GM19238 (cell line): ENCODE data around the gene PRPSAP1.
"Not testable (repeated sequence)": the region's sequence is repeated elsewhere in the genome, so short reads cannot be mapped to it uniquely, and the experiment has no call there.

ENCODE experiments used
- DNase-seq: peaks from one replicate; pipeline ENCODE4 v3.0.0; 2011; ENCODE audit warnings: low spot score; ENCODE audit not compliant: insufficient read length

The PRPSAP1 gene

DNA sequence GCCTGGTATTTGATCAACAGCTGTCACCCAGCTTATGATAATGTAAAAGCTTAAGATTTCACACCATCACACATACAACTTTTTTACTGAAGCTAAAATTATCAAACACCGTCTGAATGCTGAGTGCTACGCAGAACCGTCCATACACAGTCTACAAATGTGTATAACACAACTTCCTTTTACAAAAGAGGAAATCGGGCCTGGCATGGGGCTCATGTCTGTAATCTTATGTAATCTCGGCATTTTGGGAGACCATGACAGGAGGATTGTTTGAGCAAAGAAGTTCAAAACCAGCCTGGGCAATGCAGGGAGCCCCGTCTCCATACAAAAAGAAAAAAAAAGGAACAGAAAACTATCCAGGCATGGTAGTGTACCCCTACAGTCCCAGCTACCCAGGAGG is 26.0 kb downstream of the PRPSAP1 start:
- no peak for DNase-seq

DNA sequence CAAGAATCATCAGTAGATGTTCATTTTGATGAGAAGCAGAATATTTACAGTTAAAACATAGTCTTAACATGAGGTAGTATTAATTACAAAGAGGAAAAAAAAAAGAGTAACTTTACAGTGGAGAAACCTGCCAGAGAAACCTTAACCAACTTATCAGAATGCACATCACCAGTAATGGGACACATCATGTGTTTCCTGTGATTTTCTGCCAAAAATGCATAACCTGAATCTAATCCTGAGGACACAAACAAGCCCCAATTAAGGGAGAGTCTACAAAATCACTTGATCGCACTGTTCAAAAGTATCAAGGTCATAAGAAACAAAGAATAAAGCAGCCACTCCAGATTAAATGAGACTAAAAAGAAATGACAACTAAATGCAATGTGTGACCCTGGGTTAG is 27.4 kb downstream of the PRPSAP1 start:
- no peak for DNase-seq

DNA sequence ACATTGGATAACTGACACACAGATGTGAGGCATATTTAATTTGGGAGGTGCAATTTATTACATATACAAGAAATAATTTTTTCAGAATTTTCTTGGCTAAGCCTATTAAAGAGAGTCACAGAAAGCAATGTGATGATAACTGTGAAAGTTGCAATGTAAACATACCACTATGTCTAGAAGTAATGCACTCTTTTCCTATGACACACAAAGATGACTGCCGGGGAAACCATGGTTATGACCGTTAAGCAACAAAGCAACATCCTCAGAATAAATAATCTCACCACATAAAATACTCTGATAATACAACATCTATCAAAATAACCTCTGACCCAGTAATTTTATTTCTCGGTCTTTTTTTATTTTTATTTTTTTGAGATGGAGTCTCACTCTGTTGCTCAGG is 35.1 kb downstream of the PRPSAP1 start:
- no peak for DNase-seq

GRCh38 chr17:76317535-76317934 is 36.2 kb downstream of the PRPSAP1 start:
- DNase-seq: no peak

DNA sequence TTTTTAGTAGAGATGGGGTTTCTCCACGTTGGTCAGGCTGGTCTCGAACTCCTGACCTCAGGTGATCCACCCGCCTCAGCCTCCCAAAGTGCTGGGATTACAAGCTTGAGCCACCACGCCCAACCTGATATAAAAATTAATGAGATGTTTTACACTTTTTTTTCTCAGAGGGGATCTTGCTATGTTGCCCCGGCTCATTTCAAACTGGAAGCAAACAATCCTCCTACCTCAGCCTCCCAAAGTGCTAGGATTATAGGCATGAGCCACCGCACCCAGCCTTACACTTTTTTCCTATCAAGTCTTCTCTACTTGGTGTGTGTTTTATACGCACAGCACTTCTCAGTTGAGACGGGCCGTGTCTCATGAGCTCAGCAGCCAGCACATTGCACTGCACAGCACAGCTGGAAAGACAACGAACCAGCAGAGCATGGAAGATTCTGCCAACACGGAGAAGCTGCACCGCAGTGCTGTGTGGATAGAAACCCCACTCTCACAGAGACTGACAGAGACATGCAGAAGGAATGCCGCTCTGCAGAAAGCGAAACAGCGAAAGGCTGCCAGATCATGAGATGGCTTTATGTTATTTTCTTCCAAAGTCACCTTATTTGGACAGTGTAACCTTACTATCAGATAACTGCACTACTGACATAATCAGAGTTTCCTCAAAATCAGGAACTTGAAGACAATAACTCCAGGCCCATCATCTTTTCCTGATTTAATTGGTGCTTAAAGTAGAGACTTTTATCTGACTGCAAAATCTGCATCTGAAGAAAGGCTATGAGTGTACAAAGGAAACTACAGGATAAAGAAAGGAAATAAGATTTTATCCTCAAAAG is 39.1 kb downstream of the PRPSAP1 start:
- no peak for DNase-seq

DNA sequence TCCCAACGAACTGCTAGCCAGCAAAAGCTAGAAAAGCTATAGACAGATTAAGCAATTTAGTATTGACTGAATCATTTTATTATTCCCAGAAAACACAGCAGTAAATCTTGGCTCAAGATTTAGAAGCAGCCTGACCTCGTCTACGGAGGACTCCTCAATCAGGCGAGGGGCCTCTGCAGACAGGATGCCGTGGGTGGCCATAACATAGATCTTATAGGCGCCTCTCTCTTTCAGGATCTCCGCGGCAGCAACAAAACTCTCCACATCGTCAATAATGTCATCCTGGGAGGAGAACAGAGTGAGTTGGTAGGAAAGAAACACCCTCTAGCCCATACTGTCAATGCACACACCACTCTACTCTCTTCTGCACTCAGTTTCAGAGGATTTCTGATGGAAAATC is 41.0 kb downstream of the PRPSAP1 start:
- DNase-seq: no peak

DNA sequence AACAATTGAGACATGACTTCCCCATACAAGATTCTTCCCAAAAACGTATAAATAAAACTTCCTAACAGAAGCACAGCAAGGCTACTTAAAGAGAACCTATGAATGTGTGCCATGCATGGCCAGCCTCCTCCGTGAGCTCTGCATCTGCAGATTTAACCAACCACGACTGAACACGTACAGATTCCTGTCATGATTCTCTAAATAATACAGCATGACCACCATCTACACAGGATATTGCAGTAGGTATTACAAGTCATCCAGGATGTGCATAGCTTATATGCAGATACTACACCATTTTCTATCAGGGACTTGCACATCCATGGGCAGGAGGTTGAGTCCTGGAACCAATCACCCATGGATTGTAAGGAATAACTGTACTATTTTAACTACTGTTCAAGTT is 44.3 kb downstream of the PRPSAP1 start:
- DNase-seq: no peak

GRCh38 chr17:76307966-76308338 is 45.8 kb downstream of the PRPSAP1 start, which contains the start of gene QRICH2:
TSS of gene QRICH2 (minus strand) at chr17:76308276. CDS start at chr17:76307998, 278 bp downstream.
- DNase-seq: no peak

- DNase-seq: no peak
Measured at GRCh38 chr17:76307299-76307965, 46.3 kb downstream of the PRPSAP1 start.

- not testable (repeated sequence) for DNase-seq
Measured at GRCh38 chr17:76305135-76305454, 48.6 kb downstream of the PRPSAP1 start.

- DNase-seq: no peak
Measured at GRCh38 chr17:76304226-76305134, 49.2 kb downstream of the PRPSAP1 start.

- DNase-seq: no peak
Measured at GRCh38 chr17:76297436-76297835, 56.3 kb downstream of the PRPSAP1 start.

GRCh38 chr17:76296889-76297288 is 56.8 kb downstream of the PRPSAP1 start:
- DNase-seq: no peak

- DNase-seq: no peak
Measured at GRCh38 chr17:76296186-76296585, 57.5 kb downstream of the PRPSAP1 start.

DNA sequence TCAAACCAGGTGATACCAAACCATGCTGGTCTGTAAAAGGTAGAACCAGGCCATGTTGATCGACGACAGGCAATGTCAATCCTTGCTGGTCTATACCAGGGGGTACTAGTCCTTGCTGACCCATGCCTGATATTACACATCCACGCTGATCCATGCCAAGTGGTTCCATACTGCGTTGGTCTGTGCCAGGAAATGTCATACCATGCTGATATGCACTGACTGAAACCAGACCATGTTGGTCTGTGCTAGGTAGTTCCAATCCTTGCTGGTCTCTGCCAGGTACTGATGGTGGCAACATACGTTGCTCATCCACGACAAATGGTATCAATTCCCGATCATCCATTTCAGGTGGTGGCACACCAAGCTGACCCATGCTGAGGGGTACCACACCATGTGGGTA is 60.6 kb downstream of the PRPSAP1 start:
- no peak for DNase-seq

DNA sequence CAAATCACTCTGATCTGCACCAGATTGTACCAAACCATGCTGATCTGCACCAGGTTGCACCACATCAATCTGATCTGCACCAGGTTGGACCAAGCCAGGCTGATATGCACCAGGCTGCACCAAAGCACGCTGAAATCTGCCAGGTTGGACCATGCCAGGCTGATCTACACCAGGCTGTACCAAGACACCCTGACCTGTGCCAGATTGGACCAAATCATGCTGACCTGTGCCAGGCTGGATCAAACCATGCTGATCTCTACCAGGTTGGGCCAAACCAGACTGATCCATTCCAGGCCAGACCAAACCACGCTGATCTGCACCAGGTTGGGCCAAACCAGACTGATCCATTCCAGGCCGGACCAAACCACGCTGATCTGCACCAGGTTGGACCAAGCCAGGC is 61.1 kb downstream of the PRPSAP1 start:
- DNase-seq: no peak

DNA sequence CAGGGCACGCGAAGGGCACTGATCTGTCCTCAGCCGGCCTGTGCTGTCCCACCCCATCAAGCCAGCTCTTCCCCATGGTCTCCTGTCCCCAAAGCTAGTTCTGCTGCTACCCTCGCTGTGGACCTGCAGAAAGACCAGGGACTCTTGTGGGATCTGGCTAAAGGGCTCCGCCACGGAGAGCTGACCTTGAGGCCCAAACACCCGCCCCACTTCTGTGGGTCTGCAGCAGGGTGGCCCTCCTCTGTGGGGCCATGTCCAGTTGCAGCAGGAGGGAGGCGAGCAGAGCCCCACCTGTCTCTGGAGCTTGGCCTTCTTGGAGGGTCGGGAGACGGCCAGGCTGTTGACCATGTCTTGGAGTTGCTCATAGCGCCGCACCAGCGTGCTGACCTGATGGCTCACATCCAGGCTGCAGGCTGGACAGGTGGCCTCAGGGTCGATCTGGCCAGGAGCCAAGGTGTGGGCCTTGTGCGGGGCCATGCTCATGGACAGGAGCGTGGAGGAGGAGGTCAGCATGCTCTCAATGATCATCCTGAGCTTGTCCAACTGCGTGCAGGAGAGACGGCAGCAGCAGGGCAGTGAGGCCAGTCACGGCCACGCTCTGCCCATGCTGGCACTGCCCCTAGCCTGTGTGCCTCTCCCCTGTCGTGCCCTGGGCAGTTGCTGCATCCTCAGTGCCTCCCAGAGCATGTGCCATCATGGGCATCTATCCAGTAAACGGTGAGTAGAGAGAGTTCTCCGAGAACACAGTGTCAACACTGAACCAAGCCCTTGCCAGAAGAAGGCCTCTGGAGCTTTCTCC is 71.9 kb downstream of the PRPSAP1 start:
- DNase-seq: no peak

DNA sequence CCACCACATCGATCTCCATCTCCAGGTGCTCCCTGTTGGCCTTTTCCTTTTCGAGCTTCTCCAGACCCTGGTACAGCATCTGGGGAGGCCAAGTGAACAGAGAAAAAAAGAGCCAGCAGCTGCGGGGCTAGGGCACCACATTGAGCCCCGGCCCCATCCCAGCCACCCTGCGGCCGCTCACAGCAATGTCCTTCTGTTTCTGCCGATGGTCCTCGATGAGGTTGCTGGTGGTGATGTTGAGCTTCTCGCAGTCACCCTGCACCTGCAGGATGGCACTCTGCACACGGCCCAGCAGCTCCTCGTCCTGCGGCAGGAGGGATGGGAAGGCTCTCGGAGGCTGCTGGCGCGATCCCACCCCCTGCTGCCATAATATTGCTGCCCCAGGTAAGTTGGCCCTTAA is 73.1 kb downstream of the PRPSAP1 start:
- DNase-seq: no peak

- no peak for DNase-seq
Measured at GRCh38 chr17:76279742-76280287, 73.9 kb downstream of the PRPSAP1 start.

- DNase-seq: peak; percentile 89
Measured at GRCh38 chr17:76278952-76279741, 74.6 kb downstream of the PRPSAP1 start.
